HG03280 (cell line): ENCODE measurements around the gene DAD1.
"Not testable (repeated sequence)": the region's sequence is repeated elsewhere in the genome, so short reads cannot be mapped to it uniquely, and the experiment has no call there.

Experiments used
- ATAC-seq: cut with Tn5 transposase; IDR thresholded peaks from one replicate; pipeline ENCODE4 v1.9.1; 2021; ENCODE audit warnings: mild to moderate bottlenecking, moderate library complexity; ENCODE audit not compliant: unreplicated experiment

DAD1 gene

DNA sequence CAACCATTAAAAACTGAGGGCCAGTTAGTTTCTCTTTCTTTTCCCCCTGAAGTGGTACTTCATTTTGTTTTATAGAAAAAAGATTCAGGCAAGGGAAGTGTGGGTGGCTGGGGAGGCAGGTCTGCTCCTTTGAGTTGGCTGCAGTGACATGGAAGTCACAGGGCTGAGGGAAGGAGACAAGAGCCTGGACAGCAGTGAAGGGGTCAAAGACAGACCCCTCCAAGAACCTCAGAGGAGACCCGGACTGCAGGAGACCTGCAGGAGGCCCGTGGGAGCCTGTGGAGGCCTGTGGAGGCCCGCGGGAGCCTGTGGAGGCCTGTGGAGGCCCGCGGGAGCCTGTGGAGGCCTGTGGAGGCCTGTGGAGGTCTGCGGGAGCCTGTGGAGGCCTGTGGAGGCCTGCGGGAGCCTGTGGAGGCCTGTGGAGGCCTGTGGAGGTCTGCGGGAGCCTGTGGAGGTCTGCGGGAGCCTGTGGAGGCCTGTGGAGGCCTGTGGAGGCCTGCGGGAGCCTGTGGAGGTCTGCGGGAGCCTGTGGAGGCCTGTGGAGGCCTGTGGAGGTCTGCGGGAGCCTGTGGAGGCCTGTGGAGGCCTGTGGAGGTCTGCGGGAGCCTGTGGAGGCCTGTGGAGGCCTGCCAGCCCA lies 35.0 kb downstream of the DAD1 start:
- not testable (repeated sequence) for ATAC-seq

DNA sequence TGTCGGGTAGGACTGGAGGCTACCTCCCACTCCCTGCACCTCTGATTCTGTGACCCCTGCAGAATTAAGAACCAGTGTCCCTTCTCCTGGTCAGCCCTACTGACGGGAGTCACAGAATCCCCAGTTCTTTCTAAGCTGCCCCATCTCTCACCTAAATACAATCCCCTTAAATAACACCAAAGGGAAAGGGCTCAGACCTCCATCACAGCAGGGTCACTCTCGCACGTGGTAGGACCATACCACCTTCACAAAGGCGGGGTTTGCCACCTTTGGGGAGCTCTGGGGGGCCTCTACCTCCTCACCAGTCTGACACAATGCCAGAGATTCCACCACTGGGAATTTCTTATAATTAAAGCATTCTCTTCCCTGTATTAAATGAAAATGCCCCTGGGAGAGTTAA lies 35.6 kb downstream of the DAD1 start:
- no peak for ATAC-seq

DNA sequence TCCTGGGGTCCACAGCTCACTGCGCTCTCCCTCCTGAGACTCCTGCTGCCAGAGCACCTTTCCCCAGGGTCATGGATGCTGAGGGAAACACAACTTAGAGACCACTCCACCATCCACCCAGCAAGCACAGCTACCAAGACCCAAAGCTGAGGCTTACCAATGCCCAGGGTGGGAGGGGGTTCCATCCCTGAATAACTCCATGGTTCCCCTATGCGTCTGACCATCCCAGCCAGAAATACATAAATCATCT lies 36.3 kb downstream of the DAD1 start:
- ATAC-seq, result no peak

DNA sequence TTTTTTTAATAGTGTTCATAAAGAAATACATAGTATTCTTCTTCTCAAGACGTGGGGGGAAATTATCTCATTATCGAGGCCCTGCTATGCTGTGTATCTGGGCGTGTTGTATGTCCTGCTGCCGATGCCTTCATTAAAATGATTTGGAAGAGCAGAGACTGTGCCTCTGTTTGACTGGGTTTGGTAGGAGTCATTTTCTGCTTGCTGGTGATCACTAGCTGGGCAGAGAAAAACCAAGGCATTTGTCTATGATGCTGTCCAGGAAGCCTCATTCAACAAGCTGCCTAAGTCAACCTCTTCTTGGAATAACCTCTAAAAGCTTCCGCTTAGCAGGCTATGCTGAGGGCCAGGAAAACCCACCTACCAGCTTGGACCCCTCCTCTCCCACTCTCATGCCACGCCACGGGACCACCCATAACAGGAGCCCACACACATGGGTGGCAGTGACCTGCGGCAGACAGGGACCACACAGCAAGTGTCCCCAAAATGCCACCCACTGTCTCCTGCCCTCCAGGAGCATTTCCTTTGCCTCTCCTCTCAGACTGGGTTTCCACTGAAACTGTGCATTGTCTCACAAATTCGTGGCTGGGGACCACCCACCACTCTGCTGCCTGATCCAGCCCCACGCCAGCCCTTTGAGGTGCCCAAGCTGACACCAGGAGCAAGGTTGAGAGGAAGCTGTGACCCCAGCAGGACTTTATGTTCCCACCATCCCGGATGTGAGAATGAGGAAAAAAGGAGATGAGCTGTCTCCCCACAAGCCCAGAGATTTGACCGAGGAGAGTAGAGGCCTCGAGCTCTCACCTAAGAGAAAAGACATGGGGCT lies 36.8 kb downstream of the DAD1 start:
- ATAC-seq, result no peak

DNA sequence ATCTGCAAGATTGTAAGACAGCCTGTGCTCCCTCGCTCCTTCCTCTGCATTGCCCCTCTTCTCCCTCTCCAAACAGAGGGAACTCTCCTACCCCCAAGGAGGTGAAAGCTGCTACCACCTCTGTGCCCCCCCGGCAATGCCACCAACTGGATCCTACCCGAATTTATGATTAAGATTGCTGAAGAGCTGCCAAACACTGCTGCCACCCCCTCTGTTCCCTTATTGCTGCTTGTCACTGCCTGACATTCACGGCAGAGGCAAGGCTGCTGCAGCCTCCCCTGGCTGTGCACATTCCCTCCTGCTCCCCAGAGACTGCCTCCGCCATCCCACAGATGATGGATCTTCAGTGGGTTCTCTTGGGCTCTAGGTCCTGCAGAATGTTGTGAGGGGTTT lies 37.4 kb downstream of the DAD1 start:
- no peak for ATAC-seq

DNA sequence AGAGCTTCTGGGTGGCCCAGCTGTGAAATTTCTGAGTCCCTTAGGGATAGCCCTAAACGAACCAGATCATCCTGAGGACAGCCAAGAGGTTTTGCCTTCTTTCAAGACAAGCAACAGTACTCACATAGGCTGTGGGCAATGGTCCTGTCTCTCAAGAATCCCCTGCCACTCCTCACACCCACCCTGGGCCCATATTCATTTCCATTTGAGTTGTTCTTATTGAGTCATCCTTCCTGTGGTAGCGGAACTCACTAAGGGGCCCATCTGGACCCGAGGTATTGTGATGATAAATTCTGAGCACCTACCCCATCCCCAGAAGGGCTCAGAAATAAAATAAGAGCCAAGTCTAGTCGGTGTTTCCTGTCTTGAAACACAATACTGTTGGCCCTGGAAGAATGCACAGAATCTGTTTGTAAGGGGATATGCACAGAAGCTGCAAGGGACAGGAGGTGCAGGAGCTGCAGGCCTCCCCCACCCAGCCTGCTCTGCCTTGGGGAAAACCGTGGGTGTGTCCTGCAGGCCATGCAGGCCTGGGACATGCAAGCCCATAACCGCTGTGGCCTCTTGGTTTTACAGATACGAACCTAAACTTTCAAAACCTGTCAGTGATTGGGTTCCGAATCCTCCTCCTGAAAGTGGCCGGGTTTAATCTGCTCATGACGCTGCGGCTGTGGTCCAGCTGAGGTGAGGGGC lies 38.9 kb downstream of the DAD1 start:
- peak; percentile 49 for ATAC-seq

DNA sequence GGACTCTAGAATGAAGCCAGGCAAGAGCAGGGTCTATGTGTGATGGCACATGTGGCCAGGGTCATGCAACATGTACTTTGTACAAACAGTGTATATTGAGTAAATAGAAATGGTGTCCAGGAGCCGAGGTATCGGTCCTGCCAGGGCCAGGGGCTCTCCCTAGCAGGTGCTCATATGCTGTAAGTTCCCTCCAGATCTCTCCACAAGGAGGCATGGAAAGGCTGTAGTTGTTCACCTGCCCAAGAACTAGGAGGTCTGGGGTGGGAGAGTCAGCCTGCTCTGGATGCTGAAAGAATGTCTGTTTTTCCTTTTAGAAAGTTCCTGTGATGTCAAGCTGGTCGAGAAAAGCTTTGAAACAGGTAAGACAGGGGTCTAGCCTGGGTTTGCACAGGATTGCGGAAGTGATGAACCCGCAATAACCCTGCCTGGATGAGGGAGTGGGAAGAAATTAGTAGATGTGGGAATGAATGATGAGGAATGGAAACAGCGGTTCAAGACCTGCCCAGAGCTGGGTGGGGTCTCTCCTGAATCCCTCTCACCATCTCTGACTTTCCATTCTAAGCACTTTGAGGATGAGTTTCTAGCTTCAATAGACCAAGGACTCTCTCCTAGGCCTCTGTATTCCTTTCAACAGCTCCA lies 39.6 kb downstream of the DAD1 start:
- no peak for ATAC-seq

DNA sequence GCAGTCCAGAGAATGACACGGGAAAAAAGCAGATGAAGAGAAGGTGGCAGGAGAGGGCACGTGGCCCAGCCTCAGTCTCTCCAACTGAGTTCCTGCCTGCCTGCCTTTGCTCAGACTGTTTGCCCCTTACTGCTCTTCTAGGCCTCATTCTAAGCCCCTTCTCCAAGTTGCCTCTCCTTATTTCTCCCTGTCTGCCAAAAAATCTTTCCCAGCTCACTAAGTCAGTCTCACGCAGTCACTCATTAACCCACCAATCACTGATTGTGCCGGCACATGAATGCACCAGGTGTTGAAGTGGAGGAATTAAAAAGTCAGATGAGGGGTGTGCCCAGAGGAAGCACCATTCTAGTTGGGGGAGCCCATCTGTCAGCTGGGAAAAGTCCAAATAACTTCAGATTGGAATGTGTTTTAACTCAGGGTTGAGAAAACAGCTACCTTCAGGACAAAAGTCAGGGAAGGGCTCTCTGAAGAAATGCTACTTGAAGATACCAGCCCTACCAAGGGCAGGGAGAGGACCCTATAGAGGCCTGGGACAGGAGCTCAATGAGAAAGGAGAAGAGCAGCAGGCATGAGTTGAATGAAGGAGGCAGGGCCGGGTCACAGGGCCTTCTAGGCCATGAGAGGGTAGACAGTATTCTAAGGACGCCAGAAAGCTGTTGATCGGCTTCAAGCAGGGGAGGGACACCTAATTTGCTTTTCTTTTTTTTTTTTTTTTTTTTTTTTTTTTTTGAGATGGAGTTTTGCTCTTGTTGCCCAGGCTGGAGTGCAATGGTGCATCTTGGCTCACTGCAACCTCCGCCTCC lies 40.9 kb downstream of the DAD1 start:
- ATAC-seq, result no peak

DNA sequence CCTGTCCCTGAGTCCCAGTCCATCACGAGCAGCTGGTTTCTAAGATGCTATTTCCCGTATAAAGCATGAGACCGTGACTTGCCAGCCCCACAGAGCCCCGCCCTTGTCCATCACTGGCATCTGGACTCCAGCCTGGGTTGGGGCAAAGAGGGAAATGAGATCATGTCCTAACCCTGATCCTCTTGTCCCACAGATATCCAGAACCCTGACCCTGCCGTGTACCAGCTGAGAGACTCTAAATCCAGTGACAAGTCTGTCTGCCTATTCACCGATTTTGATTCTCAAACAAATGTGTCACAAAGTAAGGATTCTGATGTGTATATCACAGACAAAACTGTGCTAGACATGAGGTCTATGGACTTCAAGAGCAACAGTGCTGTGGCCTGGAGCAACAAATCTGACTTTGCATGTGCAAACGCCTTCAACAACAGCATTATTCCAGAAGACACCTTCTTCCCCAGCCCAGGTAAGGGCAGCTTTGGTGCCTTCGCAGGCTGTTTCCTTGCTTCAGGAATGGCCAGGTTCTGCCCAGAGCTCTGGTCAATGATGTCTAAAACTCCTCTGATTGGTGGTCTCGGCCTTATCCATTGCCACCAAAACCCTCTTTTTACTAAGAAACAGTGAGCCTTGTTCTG lies 41.6 kb downstream of the DAD1 start:
- no peak for ATAC-seq

DNA sequence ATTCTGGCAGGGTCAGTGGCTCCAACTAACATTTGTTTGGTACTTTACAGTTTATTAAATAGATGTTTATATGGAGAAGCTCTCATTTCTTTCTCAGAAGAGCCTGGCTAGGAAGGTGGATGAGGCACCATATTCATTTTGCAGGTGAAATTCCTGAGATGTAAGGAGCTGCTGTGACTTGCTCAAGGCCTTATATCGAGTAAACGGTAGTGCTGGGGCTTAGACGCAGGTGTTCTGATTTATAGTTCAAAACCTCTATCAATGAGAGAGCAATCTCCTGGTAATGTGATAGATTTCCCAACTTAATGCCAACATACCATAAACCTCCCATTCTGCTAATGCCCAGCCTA lies 42.3 kb downstream of the DAD1 start:
- ATAC-seq, result no peak

DNA sequence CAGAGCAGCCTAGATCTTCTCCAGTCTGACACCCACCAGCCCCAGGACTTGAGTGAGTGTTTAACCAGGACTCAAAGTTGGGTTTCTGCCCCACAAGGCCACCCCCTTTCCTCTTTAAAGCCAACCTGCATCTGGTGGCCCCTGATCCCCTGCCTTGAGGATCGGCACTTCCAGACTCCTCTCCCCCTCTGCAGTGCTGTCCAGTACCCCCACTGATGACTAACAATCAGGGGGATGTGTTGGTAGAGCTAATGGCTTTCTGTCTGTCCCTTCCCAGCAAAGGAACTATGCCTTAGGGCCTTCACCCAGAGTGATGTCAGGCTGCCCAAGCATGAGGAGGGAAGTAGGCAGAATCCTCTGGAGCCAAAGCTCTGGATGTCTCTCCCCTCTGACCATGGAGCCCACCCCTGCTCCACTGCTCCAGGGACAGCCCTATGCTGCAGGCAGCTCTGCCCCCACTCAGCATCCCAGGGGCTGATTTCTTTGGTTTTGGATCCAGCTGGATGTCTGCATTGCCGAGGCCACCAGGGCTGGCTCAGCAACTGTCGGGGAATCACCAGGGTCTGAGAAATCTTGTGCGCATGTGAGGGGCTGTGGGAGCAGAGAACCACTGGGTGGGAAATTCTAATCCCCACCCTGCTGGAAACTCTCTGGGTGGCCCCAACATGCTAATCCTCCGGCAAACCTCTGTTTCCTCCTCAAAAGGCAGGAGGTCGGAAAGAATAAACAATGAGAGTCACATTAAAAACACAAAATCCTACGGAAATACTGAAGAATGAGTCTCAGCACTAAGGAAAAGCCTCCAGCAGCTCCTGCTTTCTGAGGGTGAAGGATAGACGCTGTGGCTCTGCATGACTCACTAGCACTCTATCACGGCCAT lies 42.9 kb downstream of the DAD1 start:
- ATAC-seq, result no peak

DNA sequence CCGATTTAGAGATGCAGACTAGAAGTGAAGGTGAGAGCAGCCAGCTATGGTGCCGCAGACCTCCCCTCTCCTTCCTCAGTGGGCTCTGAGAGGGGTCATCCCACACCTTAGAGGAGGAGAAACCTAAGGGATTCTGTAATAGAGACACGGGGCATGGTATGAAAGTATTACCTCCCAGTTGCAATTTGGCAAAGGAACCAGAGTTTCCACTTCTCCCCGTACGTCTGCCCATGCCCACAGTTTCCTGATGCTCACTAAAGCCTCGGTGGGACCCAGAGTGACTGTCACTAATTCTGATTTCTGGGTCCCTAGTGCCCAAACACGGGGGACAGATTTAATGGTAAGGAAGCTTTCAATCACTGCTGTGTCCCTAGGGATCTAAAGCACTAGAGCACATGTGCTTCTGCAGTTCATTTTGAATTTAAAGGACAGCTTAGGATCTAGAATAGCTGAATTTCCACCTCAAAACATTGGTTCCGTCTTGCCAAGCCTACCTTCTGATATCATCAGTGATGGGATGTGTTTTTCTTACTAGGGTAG lies 44.1 kb downstream of the DAD1 start:
- ATAC-seq, result no peak

DNA sequence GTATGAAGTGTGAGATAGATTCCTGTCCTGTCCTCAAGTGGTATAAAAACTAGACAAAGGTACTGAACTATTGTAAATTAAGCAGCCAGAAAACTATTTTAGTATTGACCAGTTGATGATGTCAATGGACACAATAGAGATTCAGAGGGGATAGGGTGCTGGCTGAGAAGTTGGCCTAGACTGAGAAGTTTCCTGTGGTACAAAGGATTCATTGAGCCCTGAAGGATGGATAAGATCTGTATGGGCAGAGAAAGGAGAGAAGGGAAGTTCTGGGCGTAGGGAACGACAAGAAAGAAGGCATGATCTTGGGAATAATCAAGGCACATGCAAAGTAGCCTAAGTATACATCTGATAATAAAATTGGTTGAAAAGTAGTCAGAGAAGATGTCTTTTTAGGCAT lies 44.6 kb downstream of the DAD1 start:
- ATAC-seq, result no peak

DNA sequence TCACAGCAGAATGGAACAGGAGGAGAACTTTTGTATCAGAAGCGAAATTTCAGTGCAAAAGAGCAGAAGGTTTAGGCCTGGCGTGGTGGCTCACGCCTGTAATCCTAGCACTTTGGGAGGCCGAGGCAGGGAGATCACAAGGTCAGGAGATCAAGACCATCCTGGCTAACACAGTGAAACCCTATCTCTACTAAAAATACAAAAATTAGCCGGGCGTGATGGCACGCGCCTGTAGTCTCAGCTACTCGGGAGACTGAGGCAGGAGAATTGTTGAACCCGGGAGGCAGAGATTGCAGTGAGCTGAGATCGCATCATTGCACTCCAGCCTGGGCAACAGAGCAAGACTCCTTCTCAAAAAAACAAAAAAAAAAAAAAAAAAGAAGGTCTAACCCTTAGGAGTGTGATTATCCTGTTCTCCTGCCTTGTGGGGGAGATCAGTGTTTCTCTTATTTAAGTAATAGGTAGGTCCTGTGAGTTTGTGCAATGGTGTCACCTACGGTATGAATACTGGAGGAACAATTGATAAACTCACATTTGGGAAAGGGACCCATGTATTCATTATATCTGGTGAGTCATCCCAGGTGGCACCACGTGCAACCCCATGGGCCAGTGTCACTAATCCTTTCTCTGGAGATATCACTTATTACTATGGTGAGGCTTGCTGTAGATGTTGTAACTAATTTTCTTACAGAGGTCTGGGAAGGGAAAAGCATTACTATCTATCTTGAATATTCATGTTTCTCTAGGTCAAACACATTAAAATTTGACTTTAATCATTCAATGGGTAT lies 45.3 kb downstream of the DAD1 start:
- ATAC-seq, result not testable (repeated sequence)

DNA sequence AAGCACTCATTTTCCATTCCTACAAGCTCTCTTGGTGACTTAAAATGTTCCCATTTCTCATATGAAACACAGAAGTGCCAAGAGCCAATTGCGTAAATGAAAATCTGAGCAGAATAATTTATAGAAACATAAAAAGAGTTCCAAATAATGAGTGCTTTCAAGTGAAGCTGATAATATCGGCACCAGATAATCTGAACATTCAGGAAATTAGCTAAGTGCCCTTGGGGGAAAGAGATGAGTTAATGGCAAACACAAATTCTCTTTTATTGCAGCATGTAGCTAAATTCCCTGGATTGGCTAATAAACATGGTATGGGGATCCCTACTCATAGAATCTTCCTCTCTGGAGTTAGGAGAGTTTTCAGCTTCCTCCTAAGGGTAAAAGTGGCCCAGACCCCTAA lies 46.7 kb downstream of the DAD1 start:
- no peak for ATAC-seq

DNA sequence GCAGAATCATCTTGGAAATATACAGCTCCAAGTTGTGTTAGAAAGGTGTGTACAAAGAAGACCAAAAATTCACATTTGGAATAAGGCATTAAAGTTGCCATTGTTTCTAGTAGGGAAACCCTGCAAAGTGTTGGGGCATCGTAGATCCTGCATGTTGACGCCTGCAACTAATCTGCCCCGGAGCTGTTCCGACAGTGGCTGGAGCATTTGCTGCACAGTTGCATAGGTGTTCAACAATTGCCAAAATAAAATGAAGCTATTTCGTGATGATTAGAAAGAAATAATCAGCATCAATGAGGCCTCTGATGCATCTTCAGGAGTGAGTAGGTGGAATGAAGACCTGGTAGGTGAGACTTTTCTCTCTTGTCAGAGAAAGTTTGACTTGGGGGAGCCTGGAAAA lies 47.3 kb downstream of the DAD1 start:
- no peak for ATAC-seq

DNA sequence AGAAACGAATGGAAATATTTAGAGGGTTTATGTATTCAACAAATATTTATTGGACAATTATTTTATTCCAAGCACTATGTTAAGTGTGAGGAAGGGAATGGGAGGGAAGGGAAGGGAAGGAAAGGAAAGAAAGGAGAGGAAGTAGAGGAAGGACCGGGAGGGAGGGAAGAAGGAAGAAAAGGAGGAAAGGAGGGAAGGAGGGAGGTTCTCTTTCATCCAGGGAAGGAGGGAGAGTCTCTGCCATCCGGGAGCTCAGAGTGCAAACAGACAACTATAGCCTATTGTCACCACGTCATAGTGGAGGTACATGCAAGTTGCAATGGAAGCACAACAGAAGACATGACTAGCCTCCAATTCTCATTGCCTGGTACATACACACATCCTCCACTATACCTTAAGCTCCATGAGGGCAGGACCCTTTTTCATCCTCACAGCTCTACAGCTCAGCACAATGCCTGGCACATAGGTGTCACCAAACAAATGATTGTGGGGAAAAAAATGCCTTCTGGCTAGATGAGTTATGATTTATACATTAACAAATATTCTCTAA lies 48.1 kb downstream of the DAD1 start:
- no peak for ATAC-seq

DNA sequence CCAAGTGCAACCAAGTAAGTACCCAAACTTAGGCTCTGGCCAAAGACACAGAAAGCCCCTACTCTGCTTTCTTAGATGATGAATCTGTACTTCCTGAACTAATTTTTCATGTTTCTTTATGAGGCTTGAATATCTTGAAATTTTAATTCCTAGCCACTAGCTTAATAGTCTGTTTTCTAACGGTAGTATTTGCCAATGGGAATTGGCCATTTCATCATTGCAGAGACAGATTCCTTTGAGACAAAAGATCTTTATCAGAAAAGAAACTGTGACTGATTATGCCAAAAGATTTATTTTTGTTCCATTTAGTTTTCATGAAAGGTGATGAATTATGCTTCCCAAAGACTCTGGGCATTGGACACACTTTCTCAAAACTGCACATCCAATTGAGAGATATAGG lies 48.7 kb downstream of the DAD1 start:
- no peak for ATAC-seq
